ENCODE measurements around the gene RAB23.

Gene RAB23

GRCh38 chr6:57221936-57222742 is at the start of gene RAB23:
Gene RAB23 (minus strand): TSS chr6:57222307. CDS start chr6:57210380, 11,927 bp downstream.
- DNase-seq (ENCODE audit: low read depth in 4 of 4, low spot score in 1 of 4): peak; percentile 60 to 73 (median 70)

DNA sequence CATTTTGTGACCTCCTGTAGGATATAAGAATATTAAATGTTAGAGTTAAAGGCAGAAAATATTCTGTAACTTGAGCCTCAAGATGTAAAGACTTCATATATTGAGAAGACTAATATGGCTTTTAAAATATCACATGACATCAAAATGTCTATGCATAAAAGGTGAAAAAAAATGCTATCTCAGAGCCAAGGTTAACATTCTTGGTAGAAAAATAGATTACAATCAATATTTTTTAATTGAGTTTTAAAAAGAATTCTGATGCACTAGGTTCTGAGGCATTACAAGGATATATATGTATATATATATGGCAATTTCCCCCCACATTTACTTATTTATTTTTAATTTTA is 46.2 kb upstream of the RAB23 start:
- DNase-seq (ENCODE audit: low read depth in 4 of 4, low spot score in 1 of 4): no peak

GRCh38 chr6:57267586-57268293 is 45.6 kb upstream of the RAB23 start:
- DNase-seq (ENCODE audit: low read depth in 4 of 4, low spot score in 1 of 4): peak in 2 of 4 experiments; percentile 2 to 30

DNA sequence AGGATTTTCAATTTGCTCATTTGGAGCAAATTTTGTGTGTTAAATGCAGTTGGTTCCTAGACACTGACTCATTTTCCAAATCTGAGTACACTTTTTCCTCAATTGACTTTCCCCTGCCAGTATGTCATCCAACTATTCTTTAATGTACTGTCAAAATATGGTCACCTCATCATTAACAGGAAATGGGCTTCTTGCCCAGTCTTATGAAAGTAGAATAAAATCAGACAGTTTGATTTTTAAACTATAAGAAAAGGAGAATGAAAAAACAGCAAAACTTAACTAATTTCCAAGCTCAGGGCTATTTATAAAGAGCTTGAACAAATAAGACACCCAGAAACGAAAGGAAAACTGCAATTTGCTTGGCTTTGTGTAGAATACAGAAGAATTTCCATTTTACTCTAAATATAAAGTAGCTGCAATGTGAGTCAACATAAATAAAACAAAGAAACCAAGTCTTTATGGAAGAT is 43.7 kb upstream of the RAB23 start:
- DNase-seq (ENCODE audit: low read depth in 4 of 4, low spot score in 1 of 4): no peak

GRCh38 chr6:57263739-57264138 is 41.6 kb upstream of the RAB23 start:
- no peak for DNase-seq (ENCODE audit: low read depth in 4 of 4, low spot score in 1 of 4)

DNA sequence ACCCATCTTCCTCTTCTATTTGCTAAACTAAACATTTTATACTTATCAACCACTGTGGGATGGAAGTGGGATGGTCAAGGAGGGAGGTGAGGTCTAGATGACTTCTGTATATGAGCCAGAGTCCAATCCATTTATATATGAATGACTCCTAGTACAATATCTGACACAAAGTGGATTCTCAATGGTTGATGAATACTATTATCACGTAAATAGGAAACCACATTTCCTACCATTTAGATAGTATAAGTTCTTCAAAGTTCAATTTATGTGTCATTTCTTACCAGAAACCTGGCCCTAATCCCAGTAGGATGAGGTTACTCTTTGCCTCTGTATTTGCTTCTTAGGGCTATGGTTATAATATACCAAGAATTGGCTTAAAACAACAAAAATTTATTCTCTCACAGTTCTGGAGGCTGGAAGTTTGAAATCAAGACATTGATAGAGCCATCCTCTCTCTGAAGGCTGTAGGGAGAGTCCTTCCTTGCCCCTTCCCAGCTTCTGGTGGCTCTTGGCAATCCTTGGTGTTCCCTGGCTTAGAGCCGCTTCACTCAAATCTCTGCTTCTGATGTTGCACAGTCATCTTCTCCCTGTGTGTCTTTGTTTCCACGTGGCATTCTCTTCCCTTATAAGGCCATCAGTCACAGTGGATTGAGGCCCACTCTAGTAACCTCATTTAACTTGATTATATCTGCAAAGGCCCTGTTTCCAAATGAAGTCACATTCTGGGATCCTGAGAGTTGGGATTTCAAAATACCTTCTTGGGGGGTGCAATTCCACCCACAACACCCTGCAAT is 41.0 kb upstream of the RAB23 start:
- DNase-seq (ENCODE audit: low read depth in 4 of 4, low spot score in 1 of 4): no peak

- no peak for DNase-seq (ENCODE audit: low read depth in 4 of 4, low spot score in 1 of 4)
Observed at GRCh38 chr6:57262488-57262887, 40.4 kb upstream of the RAB23 start.

DNA sequence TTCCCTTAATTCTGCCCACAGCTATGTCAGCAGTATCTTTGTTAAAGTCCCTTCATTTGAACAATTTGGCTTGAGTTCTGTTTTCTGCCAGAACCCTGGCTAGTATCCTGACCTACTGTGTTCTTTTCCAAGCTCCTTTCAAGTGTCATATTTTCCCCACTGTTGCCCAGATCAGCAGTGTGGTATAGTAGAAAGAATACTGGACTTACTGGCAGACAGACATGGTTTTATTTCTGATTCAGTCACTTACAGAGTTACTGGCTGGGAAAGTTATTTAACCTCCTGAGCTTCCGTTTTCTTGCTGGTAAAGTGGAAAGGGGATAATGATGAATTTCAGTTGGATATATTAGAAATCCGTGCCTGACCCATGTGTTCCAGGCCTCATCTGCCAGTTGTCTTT is 39.8 kb upstream of the RAB23 start:
- DNase-seq (ENCODE audit: low read depth in 4 of 4, low spot score in 1 of 4): no peak

GRCh38 chr6:57259064-57259463 is 37.0 kb upstream of the RAB23 start:
- DNase-seq (ENCODE audit: low read depth in 4 of 4, low spot score in 1 of 4): no peak

- no peak for DNase-seq (ENCODE audit: low read depth in 4 of 4, low spot score in 1 of 4)
Observed at GRCh38 chr6:57257911-57258541, 35.9 kb upstream of the RAB23 start.

GRCh38 chr6:57256541-57256940 is 34.4 kb upstream of the RAB23 start:
- DNase-seq (ENCODE audit: low read depth in 4 of 4, low spot score in 1 of 4): no peak

GRCh38 chr6:57255451-57256169 is 33.5 kb upstream of the RAB23 start:
- DNase-seq (ENCODE audit: low read depth in 4 of 4, low spot score in 1 of 4): no peak

- no peak for DNase-seq (ENCODE audit: low read depth in 4 of 4, low spot score in 1 of 4)
Observed at GRCh38 chr6:57254055-57254717, 32.1 kb upstream of the RAB23 start.

DNA sequence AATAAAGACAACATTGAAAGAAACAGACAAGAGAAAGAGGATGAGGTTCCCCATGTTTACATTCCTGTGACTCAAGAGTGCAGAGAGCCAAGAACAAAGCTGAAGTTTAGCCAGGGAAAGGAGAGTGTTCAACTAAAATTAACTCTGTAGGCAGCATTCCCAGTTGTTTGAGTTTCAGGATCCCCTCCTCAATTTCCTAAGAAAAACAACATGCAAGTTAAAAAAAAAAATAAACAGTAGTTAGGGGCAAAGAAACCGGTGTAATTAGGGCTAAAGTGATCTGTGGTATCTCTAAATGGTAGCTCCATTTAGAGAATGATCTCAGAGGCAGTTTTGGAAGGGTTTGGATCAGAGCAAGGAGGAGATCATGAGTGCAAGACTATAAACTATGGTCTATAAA is 30.9 kb upstream of the RAB23 start:
- DNase-seq (ENCODE audit: low read depth in 4 of 4, low spot score in 1 of 4): no peak

- no peak for DNase-seq (ENCODE audit: low read depth in 4 of 4, low spot score in 1 of 4)
Observed at GRCh38 chr6:57252137-57252536, 30.0 kb upstream of the RAB23 start.

DNA sequence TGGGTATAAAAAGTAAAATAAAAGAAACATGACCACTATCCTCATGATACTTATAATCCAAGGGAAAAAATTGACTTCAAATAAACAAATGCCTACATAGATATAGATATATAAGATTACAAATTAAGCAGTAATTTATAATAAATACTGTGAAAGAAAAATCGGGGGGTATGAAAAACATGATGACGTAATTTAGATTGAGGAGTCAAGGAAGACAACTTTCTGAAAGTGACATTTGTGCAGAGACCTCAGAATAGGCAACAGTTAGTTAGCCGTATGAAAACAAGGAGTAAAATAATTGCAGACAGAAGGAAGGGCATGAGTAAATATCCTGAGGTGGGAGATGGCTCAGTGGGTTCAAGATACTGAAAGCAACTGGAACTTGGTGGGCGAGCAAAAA is 28.2 kb upstream of the RAB23 start:
- no peak for DNase-seq (ENCODE audit: low read depth in 4 of 4, low spot score in 1 of 4)

GRCh38 chr6:57248311-57248895 is 26.3 kb upstream of the RAB23 start:
- DNase-seq (ENCODE audit: low read depth in 4 of 4, low spot score in 1 of 4): no peak

DNA sequence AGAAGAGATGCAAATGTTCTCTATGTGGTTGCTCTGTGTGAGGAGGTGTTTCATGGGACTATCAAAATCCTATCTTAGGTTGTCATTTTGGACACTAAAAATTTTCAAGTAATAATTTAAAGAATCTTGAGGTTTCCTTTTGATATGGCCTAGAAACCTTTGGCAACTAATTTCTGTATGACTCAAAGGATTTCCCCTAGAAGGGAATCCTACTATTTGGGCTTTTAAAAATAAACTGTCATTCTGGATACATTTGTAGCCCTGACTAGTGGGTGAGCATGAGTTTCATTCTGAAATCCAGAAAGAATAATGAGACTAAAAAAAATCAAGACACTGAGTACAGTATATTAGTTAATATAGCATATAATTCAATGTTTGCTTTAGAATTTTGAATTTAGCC is 25.5 kb upstream of the RAB23 start:
- DNase-seq (ENCODE audit: low read depth in 4 of 4, low spot score in 1 of 4): no peak

GRCh38 chr6:57246307-57246706 is 24.2 kb upstream of the RAB23 start:
- DNase-seq (ENCODE audit: low read depth in 4 of 4, low spot score in 1 of 4): no peak

GRCh38 chr6:57243954-57244353 is 21.8 kb upstream of the RAB23 start:
- no peak for DNase-seq (ENCODE audit: low read depth in 4 of 4, low spot score in 1 of 4)

All from stimulated activated CD4-positive, alpha-beta T cell treated with anti-CD3 and anti-CD28 coated beads, Interleukin-1b, Interleukin-23, amount 100 ng/mL, for 24 hours (primary cell).